ENCODE results near the gene KANK2.
A peak's percentile ranks its signal among the peaks of the same experiment; 100 is the strongest.

DNA sequence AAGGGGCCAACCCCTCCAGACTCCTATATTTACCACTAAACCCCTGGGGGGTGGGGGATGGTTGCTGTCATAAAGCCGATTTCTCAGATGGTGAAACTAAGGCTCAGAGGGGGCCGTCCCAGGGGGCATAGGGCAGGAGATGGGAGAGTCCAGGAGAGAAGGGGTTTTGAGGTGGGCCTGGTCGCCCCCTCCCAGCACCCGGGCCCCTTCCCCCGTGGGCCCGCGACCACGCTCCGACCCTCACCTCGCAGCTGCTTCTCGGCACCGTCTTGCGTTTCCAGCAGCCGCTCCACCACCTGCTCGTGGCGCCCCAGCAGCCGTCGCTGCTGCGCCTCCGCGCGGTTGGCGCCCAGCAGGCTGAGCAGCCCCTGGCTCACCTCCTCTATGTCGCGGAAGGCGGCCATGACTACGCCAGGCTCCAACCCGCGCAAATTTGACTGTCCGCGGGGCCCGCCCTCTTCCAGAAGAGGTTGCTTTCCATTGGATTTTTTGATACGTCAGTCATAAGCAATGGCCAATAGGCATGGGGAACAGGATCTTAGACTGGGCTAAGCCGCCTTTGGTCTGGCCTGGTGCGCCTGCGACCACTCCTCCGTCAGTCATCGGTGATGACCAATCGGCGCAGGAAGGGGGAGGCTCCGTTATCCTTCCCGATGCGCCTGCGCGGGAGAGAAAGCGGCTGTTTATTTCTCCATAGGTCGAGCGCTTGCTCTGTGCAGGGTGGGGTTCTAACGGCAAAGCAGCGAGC, 41.8 kb downstream of the KANK2 start, which contains the start of gene SPC24:
- TF ChIP-seq, protein P1, sequence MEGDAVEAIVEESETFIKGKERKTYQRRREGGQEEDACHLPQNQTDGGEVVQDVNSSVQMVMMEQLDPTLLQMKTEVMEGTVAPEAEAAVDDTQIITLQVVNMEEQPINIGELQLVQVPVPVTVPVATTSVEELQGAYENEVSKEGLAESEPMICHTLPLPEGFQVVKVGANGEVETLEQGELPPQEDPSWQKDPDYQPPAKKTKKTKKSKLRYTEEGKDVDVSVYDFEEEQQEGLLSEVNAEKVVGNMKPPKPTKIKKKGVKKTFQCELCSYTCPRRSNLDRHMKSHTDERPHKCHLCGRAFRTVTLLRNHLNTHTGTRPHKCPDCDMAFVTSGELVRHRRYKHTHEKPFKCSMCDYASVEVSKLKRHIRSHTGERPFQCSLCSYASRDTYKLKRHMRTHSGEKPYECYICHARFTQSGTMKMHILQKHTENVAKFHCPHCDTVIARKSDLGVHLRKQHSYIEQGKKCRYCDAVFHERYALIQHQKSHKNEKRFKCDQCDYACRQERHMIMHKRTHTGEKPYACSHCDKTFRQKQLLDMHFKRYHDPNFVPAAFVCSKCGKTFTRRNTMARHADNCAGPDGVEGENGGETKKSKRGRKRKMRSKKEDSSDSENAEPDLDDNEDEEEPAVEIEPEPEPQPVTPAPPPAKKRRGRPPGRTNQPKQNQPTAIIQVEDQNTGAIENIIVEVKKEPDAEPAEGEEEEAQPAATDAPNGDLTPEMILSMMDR (IDR thresholded peaks at IDR 0.05) = no peak
- TF ChIP-seq POLR2A (IDR thresholded peaks at IDR 0.05) = peak in 1 of 4 donors; percentile 60

Measured in upper lobe of left lung (tissue), 4 donors.